Ishikawa (cell line): ENCODE measurements around the gene S100A16.

Experiments used
- EP300 ChIP-seq: IDR thresholded peaks from 2 replicates; pipeline ENCODE4 v1.6.1; 2012; ENCODE audit warnings: borderline replicate concordance
- FOXM1 ChIP-seq: IDR thresholded peaks from 2 replicates; pipeline ENCODE4 v1.6.1; 2012; ENCODE audit warnings: low read depth, borderline replicate concordance
- RAD21 ChIP-seq: IDR thresholded peaks from 2 replicates; pipeline ENCODE4 v1.6.1; 2012; ENCODE audit warnings: low read depth
- TEAD4 ChIP-seq: IDR thresholded peaks from 2 replicates; pipeline ENCODE4 v1.6.1; 2012
- YY1 ChIP-seq: IDR thresholded peaks from 2 replicates; pipeline ENCODE4 v1.6.1; 2012; ENCODE audit warnings: low read depth
- TF ChIP-seq, protein P1 (sequence below): IDR thresholded peaks from 2 replicates; pipeline ENCODE4 v1.6.1; 2012
- TF ChIP-seq, protein P2 (sequence below): IDR thresholded peaks from 2 replicates; pipeline ENCODE4 v1.6.1; 2012

DNA sequence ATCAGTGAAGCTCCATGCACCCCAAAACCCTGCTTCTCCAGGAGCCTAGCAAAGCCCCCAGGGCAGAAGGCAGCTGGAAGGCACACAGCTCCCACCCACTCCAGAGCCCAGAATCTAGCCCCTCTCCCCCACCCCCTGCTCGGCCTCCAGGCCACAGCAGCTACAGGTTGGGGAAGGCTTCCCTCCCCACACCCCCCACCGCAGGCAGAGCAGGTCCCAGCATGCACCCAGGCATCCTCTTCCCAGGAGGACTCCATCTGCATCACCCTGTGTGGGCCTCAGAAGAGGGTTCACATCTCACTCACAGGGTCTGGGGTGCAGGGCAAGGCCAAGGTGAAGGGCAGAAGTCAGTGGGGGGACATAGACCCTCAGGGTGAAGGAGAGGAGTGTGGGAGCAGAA, 2.5 kb upstream of the S100A16 start:
- no peak for TF ChIP-seq TEAD4
- no peak for TF ChIP-seq YY1
- TF ChIP-seq EP300, result no peak
- TF ChIP-seq RAD21, result no peak
- TF ChIP-seq, protein P1, sequence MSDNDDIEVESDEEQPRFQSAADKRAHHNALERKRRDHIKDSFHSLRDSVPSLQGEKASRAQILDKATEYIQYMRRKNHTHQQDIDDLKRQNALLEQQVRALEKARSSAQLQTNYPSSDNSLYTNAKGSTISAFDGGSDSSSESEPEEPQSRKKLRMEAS, result no peak
- TF ChIP-seq FOXM1, result no peak
- TF ChIP-seq, protein P2, sequence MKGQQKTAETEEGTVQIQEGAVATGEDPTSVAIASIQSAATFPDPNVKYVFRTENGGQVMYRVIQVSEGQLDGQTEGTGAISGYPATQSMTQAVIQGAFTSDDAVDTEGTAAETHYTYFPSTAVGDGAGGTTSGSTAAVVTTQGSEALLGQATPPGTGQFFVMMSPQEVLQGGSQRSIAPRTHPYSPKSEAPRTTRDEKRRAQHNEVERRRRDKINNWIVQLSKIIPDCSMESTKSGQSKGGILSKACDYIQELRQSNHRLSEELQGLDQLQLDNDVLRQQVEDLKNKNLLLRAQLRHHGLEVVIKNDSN, result no peak
